Loucy (cell line): ENCODE measurements around the gene RBPMS2.

ENCODE experiments used
- H2AFZ ChIP-seq: fragments of 200-600 bp; sonication (generic); 2 replicates; pipeline ENCODE4 v1.6.0; 2016; ENCODE audit warnings: antibody characterized with exemption, mild to moderate bottlenecking, low read length, moderate library complexity
- H3F3A ChIP-seq: fragments of 200-600 bp; 2 replicates; pipeline ENCODE4 v1.6.0; 2016; ENCODE audit warnings: antibody characterized with exemption, low read depth, mild to moderate bottlenecking
- H3K27me3 ChIP-seq: fragments of 200-600 bp; sonication (generic); 2 replicates; pipeline ENCODE4 v1.6.1; 2014; ENCODE audit warnings: low read length, mild to moderate bottlenecking; ENCODE audit not compliant: insufficient read depth, poor library complexity, severe bottlenecking
- H3K36me3 ChIP-seq: fragments of 200-600 bp; sonication (generic); 2 replicates; pipeline ENCODE4 v1.6.1; 2016; ENCODE audit warnings: low read length; ENCODE audit not compliant: insufficient read depth
- H3K4me1 ChIP-seq: fragments of 200-600 bp; sonication (generic); 2 replicates; pipeline ENCODE4 v1.5.1; 2014; ENCODE audit warnings: low read length, mild to moderate bottlenecking; ENCODE audit not compliant: insufficient read depth, poor library complexity, severe bottlenecking
- H3K4me2 ChIP-seq: fragments of 200-600 bp; sonication (generic); 2 replicates; pipeline ENCODE4 v1.6.0; 2014; ENCODE audit warnings: antibody characterized with exemption, low read length, low read depth, mild to moderate bottlenecking; ENCODE audit not compliant: poor library complexity, severe bottlenecking
- H3K4me3 ChIP-seq: fragments of 200-600 bp; sonication (generic); 2 replicates; pipeline ENCODE4 v1.5.1; 2014; ENCODE audit warnings: low read length, mild to moderate bottlenecking, mixed read lengths; ENCODE audit not compliant: poor library complexity, severe bottlenecking
- H3K79me2 ChIP-seq: fragments of 200-600 bp; sonication (generic); 2 replicates; pipeline ENCODE4 v1.6.1; 2014; ENCODE audit warnings: low read length; ENCODE audit not compliant: insufficient read depth
- H3K9ac ChIP-seq: fragments of 200-600 bp; sonication (generic); 2 replicates; pipeline ENCODE4 v1.6.0; 2014; ENCODE audit warnings: mild to moderate bottlenecking, low read depth, low read length, moderate library complexity; ENCODE audit not compliant: poor library complexity, severe bottlenecking
- H3K9me2 ChIP-seq: fragments of 200-600 bp; sonication (generic); replicated peaks from 2 replicates; pipeline ENCODE4 v1.6.1; 2016; ENCODE audit warnings: low read depth, low read length, mixed read lengths
- H3K9me3 ChIP-seq: fragments of 200-600 bp; sonication (generic); 2 replicates; pipeline ENCODE4 v1.6.1; 2014; ENCODE audit warnings: mild to moderate bottlenecking, antibody characterized with exemption, low read length, low read depth; ENCODE audit not compliant: insufficient read depth
- H4K20me1 ChIP-seq: fragments of 200-600 bp; sonication (generic); 2 replicates; pipeline ENCODE4 v1.6.0; 2014; ENCODE audit warnings: antibody characterized with exemption, low read length, mild to moderate bottlenecking; ENCODE audit not compliant: insufficient read depth, poor library complexity, severe bottlenecking
- CTCF ChIP-seq: fragments of 200-600 bp; sonication (generic); conservative IDR thresholded peaks from 2 replicates; pipeline ENCODE4 v1.5.1; 2014; ENCODE audit warnings: mild to moderate bottlenecking, antibody characterized with exemption, low read length
- EZH2phosphoT487 ChIP-seq: fragments of 200-600 bp; IDR thresholded peaks from 2 replicates; pipeline ENCODE4 v1.6.1; 2018; ENCODE audit warnings: antibody characterized with exemption, mild to moderate bottlenecking, moderate library complexity, borderline replicate concordance

RBPMS2 gene

GRCh38 chr15:64747578-64747977 is 27.8 kb downstream of the RBPMS2 start:
- no peaks in the 10 kb centered on the region for H3F3A ChIP-seq
- TF ChIP-seq EZH2phosphoT487 = no peak
- no peak for TF ChIP-seq CTCF
- no peaks in the 10 kb centered on the region for H3K36me3 ChIP-seq
- peaks cover 5% of the 10 kb centered on the region for H3K4me1 ChIP-seq
- H3K4me3 ChIP-seq = no peak overlapping the region
- H3K4me2 ChIP-seq = no peak overlapping the region
- no peaks in the 10 kb centered on the region for H3K9me2 ChIP-seq
- H3K9ac ChIP-seq = no peak overlapping the region
- no peaks in the 10 kb centered on the region for H3K27me3 ChIP-seq
- no peak overlapping the region for H2AFZ ChIP-seq
- H3K79me2 ChIP-seq = no peaks in the 10 kb centered on the region
- H3K9me3 ChIP-seq = no peaks in the 10 kb centered on the region
- H4K20me1 ChIP-seq = no peaks in the 10 kb centered on the region

DNA sequence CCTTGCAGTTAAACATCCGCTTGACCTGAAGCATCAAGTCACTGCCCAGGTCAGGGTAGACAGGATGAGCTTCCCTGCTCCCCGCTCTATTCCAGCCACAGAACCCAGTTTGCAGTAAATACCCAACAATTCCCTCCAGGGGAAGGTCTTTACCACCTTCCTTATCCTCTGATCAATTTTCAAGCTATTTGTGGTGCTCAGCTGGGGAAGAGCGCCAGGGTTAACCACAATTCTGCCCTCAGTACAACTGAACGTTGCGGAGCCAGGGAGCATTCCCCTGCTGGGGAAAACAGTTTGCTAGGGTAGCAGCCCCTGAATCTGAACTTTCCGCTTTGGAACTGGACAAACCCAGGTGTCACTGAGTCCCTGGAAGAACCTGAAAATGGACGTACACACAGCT is 28.5 kb downstream of the RBPMS2 start:
- no peaks in the 10 kb centered on the region for H3F3A ChIP-seq
- H3K4me1 ChIP-seq = peaks cover 5% of the 10 kb centered on the region
- no peak overlapping the region for H3K4me3 ChIP-seq
- no peaks in the 10 kb centered on the region for H4K20me1 ChIP-seq
- TF ChIP-seq EZH2phosphoT487 (no peak), CTCF (no peak)
- no peak overlapping the region for H2AFZ ChIP-seq
- no peak overlapping the region for H3K9ac ChIP-seq
- no peaks in the 10 kb centered on the region for H3K36me3 ChIP-seq
- H3K27me3 ChIP-seq = no peaks in the 10 kb centered on the region
- H3K9me2 ChIP-seq = no peaks in the 10 kb centered on the region
- H3K9me3 ChIP-seq = no peaks in the 10 kb centered on the region
- H3K4me2 ChIP-seq = no peak overlapping the region
- no peaks in the 10 kb centered on the region for H3K79me2 ChIP-seq

DNA sequence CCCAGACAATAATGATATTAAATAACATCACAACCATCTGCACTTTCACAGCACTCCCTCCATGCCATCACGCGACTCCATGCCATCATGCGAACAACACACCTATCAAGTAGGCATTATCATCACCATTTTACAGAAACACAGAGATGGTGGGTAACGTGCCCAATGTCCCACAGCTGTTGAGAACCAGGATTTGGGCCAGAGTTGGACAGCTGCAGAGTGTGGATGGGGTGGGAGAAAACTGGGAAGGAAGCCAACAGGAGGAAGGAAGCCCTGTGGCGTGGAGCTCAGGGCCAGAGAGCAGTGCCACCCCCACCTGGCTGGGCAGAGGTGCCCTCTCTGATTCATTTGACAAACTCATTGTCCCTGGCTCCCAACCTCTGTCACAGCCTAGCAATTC is 29.0 kb downstream of the RBPMS2 start:
- no peaks in the 10 kb centered on the region for H3K36me3 ChIP-seq

More for the DNA sequence above, 29.0 kb downstream of the RBPMS2 start:
- no peaks in the 10 kb centered on the region for H3K27me3 ChIP-seq
- no peak for TF ChIP-seq CTCF
- no peaks in the 10 kb centered on the region for H4K20me1 ChIP-seq
- H3K4me3 ChIP-seq = no peak overlapping the region
- H3K79me2 ChIP-seq = no peaks in the 10 kb centered on the region
- H3K9me3 ChIP-seq = no peaks in the 10 kb centered on the region
- no peak overlapping the region for H3K4me2 ChIP-seq
- no peaks in the 10 kb centered on the region for H3K9me2 ChIP-seq
- no peak overlapping the region for H3K9ac ChIP-seq
- no peaks in the 10 kb centered on the region for H3F3A ChIP-seq
- peaks cover 5% of the 10 kb centered on the region for H3K4me1 ChIP-seq
- H2AFZ ChIP-seq = no peak overlapping the region
